Fibroblast of lung (primary cell): ENCODE data around the gene WIPI1. TPM values are rescaled to one million over a fixed set of nuclear protein-coding genes. Genes with fewer than 3 reads are reported as not detected.

Experiments used
- DNase-seq, 2 donors: peaks; one replicate each; pipeline versions ENCODE4 v3.0.0 to v3.0.0-alpha.2; 2010; ENCODE audit warnings: low read depth in 2 of 2
- H2AFZ ChIP-seq: 2 replicates; pipeline ENCODE4 v1.5.1; 2012; ENCODE audit warnings: low read length, control low read depth, inconsistent platforms
- H3K27ac ChIP-seq: 2 replicates; pipeline ENCODE4 v1.5.1; 2011; ENCODE audit warnings: low read length, control low read depth; ENCODE audit not compliant: insufficient read depth
- H3K27me3 ChIP-seq: 2 replicates; pipeline ENCODE4 v1.5.1; 2011; ENCODE audit warnings: mild to moderate bottlenecking, low read length; ENCODE audit not compliant: control insufficient read depth, insufficient read depth
- H3K36me3 ChIP-seq: 2 replicates; pipeline ENCODE4 v1.5.1; 2011; ENCODE audit warnings: low read length; ENCODE audit not compliant: control insufficient read depth, insufficient read depth
- H3K4me1 ChIP-seq: 2 replicates; pipeline ENCODE4 v1.5.1; 2011; ENCODE audit warnings: low read length; ENCODE audit not compliant: control insufficient read depth, insufficient read depth; ENCODE audit errors: extremely low read depth
- H3K4me2 ChIP-seq: 2 replicates; pipeline ENCODE4 v1.5.1; 2011; ENCODE audit warnings: low read length, control low read depth; ENCODE audit not compliant: insufficient read depth; ENCODE audit errors: extremely low read depth
- H3K4me3 ChIP-seq, 4 experiments: fragments of 200-600 bp in 1 of 4; sonication (generic) in 1 of 4; replicated peaks in 1 of 4; 2 replicates each; pipeline ENCODE4 v1.5.1; 2011 to 2016; ENCODE audit warnings: low read length in 4 of 4, low read depth in 3 of 4, mild to moderate bottlenecking in 3 of 4, control low read depth in 2 of 4, inconsistent platforms in 1 of 4, mixed read lengths in 1 of 4; ENCODE audit not compliant: insufficient read depth in 1 of 4; ENCODE audit errors: control extremely low read depth in 1 of 4
- H3K79me2 ChIP-seq: 2 replicates; pipeline ENCODE4 v1.5.1; 2012; ENCODE audit warnings: mild to moderate bottlenecking, low read length, inconsistent platforms; ENCODE audit not compliant: control insufficient read depth, insufficient read depth
- H3K9ac ChIP-seq: 2 replicates; pipeline ENCODE4 v1.5.1; 2011; ENCODE audit warnings: mild to moderate bottlenecking, low read length, control low read depth; ENCODE audit not compliant: insufficient read depth
- H3K9me3 ChIP-seq: 2 replicates; pipeline ENCODE4 v1.5.1; 2012; ENCODE audit warnings: low read depth, low read length; ENCODE audit not compliant: control insufficient read depth, insufficient read depth
- H4K20me1 ChIP-seq: 2 replicates; pipeline ENCODE4 v1.5.1; 2011; ENCODE audit warnings: low read length; ENCODE audit not compliant: control insufficient read depth, insufficient read depth; ENCODE audit errors: extremely low read depth
- EZH2 ChIP-seq: IDR thresholded peaks from 2 replicates; pipeline ENCODE4 v1.5.1; 2012; ENCODE audit warnings: low read length, control low read depth, mild to moderate bottlenecking; ENCODE audit errors: missing control alignments
- polyA plus RNA-seq, 2 donors: library from polyadenylated mRNA; depleted of rRNA in 1 of 2; stranded (reverse) in 1 of 2; unstranded in 1 of 2; fragments of >200 nt; gene quantifications; 2 replicates each; pipeline ENCODE4 v1.2.1, GENCODE V29; 2011 to 2012; ENCODE audit warnings: missing spikeins in 1 of 2
- total RNA-seq: library from RNA; depleted of rRNA; stranded (reverse); fragments of >200 nt; gene quantifications from 2 replicates; pipeline ENCODE4 v1.2.1, GENCODE V29; 2014
- TF ChIP-seq, protein P1 (sequence below), 2 donors: IDR thresholded peaks in 1 of 2; conservative IDR thresholded peaks in 1 of 2; 1 replicate in 1 of 2; 2 replicates in 1 of 2; pipeline ENCODE4 v1.5.1; 2011 to 2012; ENCODE audit warnings: low read length in 2 of 2, control low read depth in 1 of 2, inconsistent platforms in 1 of 2, low read depth in 1 of 2, mild to moderate bottlenecking in 1 of 2

The WIPI1 gene
- total and polyA plus RNA-seq, 2 donors (not counting 1 experiment from before 2014, with no cell fraction given) = 158 to 251 TPM

DNA sequence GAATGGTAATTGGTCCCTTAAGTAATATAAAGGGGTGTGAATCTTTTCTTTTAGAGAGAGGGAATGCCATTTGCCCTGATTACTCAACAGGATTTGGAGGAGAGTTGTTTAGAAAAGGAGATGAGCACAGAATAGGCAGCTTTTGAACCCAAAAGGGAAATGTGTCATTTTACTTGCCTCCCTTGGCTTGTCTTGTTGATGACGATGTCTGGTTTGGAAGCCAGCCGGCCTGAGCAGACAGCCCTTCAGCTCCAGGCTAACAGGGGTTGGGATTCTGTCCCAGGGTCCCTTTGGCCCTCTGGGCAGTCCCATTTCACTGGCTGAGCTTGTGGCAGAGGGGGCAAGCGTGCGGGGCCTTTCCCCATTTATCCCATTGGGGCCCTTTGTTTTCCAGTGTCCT lies 32.6 kb upstream of the WIPI1 start:
- Histone ChIP-seq H3K27me3 (peaks cover 3% of the 10 kb centered on the region), H4K20me1 (no peaks in the 10 kb centered on the region), H2AFZ (no peak overlapping the region), H3K4me3 (no peak overlapping the region), H3K9me3 (no peaks in the 10 kb centered on the region), H3K4me2 (no peak overlapping the region), H3K9ac (no peak overlapping the region), H3K4me1 (no peaks in the 10 kb centered on the region), H3K79me2 (no peaks in the 10 kb centered on the region), H3K36me3 (no peaks in the 10 kb centered on the region), H3K27ac (no peak overlapping the region)
- DNase-seq = no peak
- no peak for TF ChIP-seq EZH2
- TF ChIP-seq, protein P1, sequence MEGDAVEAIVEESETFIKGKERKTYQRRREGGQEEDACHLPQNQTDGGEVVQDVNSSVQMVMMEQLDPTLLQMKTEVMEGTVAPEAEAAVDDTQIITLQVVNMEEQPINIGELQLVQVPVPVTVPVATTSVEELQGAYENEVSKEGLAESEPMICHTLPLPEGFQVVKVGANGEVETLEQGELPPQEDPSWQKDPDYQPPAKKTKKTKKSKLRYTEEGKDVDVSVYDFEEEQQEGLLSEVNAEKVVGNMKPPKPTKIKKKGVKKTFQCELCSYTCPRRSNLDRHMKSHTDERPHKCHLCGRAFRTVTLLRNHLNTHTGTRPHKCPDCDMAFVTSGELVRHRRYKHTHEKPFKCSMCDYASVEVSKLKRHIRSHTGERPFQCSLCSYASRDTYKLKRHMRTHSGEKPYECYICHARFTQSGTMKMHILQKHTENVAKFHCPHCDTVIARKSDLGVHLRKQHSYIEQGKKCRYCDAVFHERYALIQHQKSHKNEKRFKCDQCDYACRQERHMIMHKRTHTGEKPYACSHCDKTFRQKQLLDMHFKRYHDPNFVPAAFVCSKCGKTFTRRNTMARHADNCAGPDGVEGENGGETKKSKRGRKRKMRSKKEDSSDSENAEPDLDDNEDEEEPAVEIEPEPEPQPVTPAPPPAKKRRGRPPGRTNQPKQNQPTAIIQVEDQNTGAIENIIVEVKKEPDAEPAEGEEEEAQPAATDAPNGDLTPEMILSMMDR (conservative IDR thresholded peaks at IDR 0.05 in 1 of 2, IDR thresholded peaks at IDR 0.05 in 1 of 2; ENCODE audit: low read depth in 1 of 2, low read length in 2 of 2) = no peak

DNA sequence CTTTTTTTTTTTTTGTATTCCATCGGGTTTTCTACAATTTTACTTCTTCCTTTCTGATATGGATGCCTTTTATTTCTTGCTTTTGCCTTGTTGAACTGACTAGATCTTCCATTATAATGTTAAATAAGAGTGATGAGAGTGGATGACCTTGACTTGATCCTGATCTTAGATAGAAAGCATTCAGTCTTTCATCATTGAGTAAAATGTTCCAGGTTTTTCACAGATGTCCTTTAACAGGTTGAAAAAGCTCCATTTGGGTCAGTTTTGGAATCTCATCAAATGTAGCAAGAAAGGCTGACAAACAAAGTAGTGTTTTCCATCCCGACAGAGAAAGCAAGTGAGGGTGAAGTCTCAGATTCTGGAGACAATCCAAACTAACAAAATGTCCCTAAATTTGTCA lies 27.2 kb upstream of the WIPI1 start:
- no peaks in the 10 kb centered on the region for H3K4me1 ChIP-seq
- DNase-seq = no peak
- H3K4me2 ChIP-seq = no peak overlapping the region
- no peaks in the 10 kb centered on the region for H3K79me2 ChIP-seq
- H4K20me1 ChIP-seq = no peaks in the 10 kb centered on the region
- no peaks in the 10 kb centered on the region for H3K36me3 ChIP-seq
- no peak overlapping the region for H3K4me3 ChIP-seq
- H2AFZ ChIP-seq = no peak overlapping the region
- H3K9me3 ChIP-seq = no peaks in the 10 kb centered on the region
- TF ChIP-seq, protein P1 (conservative IDR thresholded peaks at IDR 0.05 in 1 of 2, IDR thresholded peaks at IDR 0.05 in 1 of 2; ENCODE audit: low read depth in 1 of 2, low read length in 2 of 2) = no peak
- no peak for TF ChIP-seq EZH2
- peaks cover 10% of the 10 kb centered on the region for H3K27me3 ChIP-seq
- H3K9ac ChIP-seq = no peak overlapping the region
- H3K27ac ChIP-seq = no peak overlapping the region

GRCh38 chr17:68482576-68483041 lies 25.3 kb upstream of the WIPI1 start:
- no peak for DNase-seq
- no peak overlapping the region for H2AFZ ChIP-seq
- no peaks in the 10 kb centered on the region for H3K79me2 ChIP-seq
- no peaks in the 10 kb centered on the region for H4K20me1 ChIP-seq
- no peaks in the 10 kb centered on the region for H3K9me3 ChIP-seq
- no peaks in the 10 kb centered on the region for H3K4me1 ChIP-seq
- no peaks in the 10 kb centered on the region for H3K36me3 ChIP-seq
- H3K4me3 ChIP-seq = no peak overlapping the region
- no peak overlapping the region for H3K4me2 ChIP-seq
- H3K9ac ChIP-seq = no peak overlapping the region
- TF ChIP-seq, protein P1 (conservative IDR thresholded peaks at IDR 0.05 in 1 of 2, IDR thresholded peaks at IDR 0.05 in 1 of 2; ENCODE audit: low read depth in 1 of 2, low read length in 2 of 2) = no peak
- no peak for TF ChIP-seq EZH2
- H3K27ac ChIP-seq = no peak overlapping the region
- peaks cover 10% of the 10 kb centered on the region for H3K27me3 ChIP-seq
